GM21526 (cell line): ENCODE results near the gene WDR59.
"Not testable (repeated sequence)": the region's sequence is repeated elsewhere in the genome, so short reads cannot be mapped to it uniquely, and the experiment has no call there.

Experiments
- ATAC-seq: cut with Tn5 transposase; IDR thresholded peaks from one replicate; pipeline ENCODE4 v1.9.1; 2021; ENCODE audit warnings: moderate library complexity; ENCODE audit not compliant: unreplicated experiment, low FRiP score

WDR59 gene

GRCh38 chr16:74984529-74985296 lies at the start of gene WDR59:
Gene WDR59, minus strand, starts transcription at chr16:74985123. Its CDS starts 106 bp downstream, at chr16:74985017.
- peak; percentile 99 for ATAC-seq

GRCh38 chr16:75032655-75033054 lies 47.7 kb upstream of the WDR59 start:
- ATAC-seq: no peak

- no peak for ATAC-seq
Observed at GRCh38 chr16:75029854-75030253, 44.9 kb upstream of the WDR59 start.

- ATAC-seq: no peak
Observed at GRCh38 chr16:75028544-75029135, 43.7 kb upstream of the WDR59 start.

- ATAC-seq: no peak
Observed at GRCh38 chr16:75027520-75028300, 42.8 kb upstream of the WDR59 start.

GRCh38 chr16:75026892-75027391 lies 42.0 kb upstream of the WDR59 start:
- ATAC-seq: no peak

- not testable (repeated sequence) for ATAC-seq
Observed at GRCh38 chr16:75026239-75026891, 41.4 kb upstream of the WDR59 start.

- no peak for ATAC-seq
Observed at GRCh38 chr16:75025761-75026160, 40.8 kb upstream of the WDR59 start.

- no peak for ATAC-seq
Observed at GRCh38 chr16:75024594-75024993, 39.7 kb upstream of the WDR59 start.

GRCh38 chr16:75024182-75024581 lies 39.3 kb upstream of the WDR59 start:
- ATAC-seq: no peak

GRCh38 chr16:75023009-75023408 lies 38.1 kb upstream of the WDR59 start:
- ATAC-seq: no peak

GRCh38 chr16:75022567-75022966 lies 37.6 kb upstream of the WDR59 start:
- no peak for ATAC-seq

GRCh38 chr16:75021410-75021809 lies 36.5 kb upstream of the WDR59 start:
- ATAC-seq: no peak

- ATAC-seq: no peak
Observed at GRCh38 chr16:75019586-75019985, 34.7 kb upstream of the WDR59 start.

GRCh38 chr16:75019007-75019406 lies 34.1 kb upstream of the WDR59 start:
- ATAC-seq: no peak

- ATAC-seq: no peak
Observed at GRCh38 chr16:75017670-75018525, 33.0 kb upstream of the WDR59 start.

- not testable (repeated sequence) for ATAC-seq
Observed at GRCh38 chr16:75016451-75017081, 31.6 kb upstream of the WDR59 start.

GRCh38 chr16:75014318-75014717 lies 29.4 kb upstream of the WDR59 start:
- ATAC-seq: no peak

- not testable (repeated sequence) for ATAC-seq
Observed at GRCh38 chr16:75013123-75013522, 28.2 kb upstream of the WDR59 start.
